Inferior parietal cortex (tissue), 1 donor: Measurements from ENCODE around the gene STT3A.
"Not testable (repeated sequence)": the region's sequence is repeated elsewhere in the genome, so short reads cannot be mapped to it uniquely, and the experiment has no call there.

Experiments
- DNase-seq: peaks from one replicate; pipeline ENCODE4 v3.0.0-alpha.2; 2016; ENCODE audit errors: extremely low spot score

Gene STT3A

GRCh38 chr11:125592305-125593113 lies at the start of gene STT3A:
Gene STT3A, plus strand, starts transcription at chr11:125592852. Its CDS starts 3,064 bp downstream, at chr11:125595916.
- DNase-seq = peak; percentile 100

- no peak for DNase-seq
These were observed 41.9 kb upstream of the STT3A start for GRCh38 chr11:125550780-125551179.

DNA sequence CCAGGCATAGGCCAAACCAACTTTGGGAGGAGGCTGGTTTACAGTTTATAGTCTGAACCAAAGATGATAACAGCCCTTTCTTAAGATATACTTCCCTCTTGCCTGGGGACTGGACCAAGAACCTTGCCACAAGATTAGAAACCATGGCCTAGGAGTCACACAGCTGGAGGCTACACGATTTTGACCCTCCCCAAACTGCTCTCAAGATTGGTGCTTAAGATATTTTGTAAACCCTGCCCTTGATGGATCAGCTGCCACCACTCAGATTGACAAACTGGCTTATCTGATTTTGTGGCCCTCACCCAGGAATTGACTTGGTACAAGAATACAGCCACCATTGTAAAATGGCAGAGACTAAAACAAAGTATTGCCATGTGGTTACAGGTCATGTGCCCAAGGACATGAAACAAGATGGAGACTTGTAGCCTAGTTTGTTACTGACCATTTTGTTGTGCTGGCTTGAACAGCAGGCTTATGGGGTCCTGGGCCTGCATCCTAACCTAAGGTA lies 40.8 kb upstream of the STT3A start:
- DNase-seq = no peak

GRCh38 chr11:125552927-125553326 lies 39.7 kb upstream of the STT3A start:
- DNase-seq = no peak

- DNase-seq = no peak
These were observed 39.3 kb upstream of the STT3A start for GRCh38 chr11:125553357-125553756.

DNA sequence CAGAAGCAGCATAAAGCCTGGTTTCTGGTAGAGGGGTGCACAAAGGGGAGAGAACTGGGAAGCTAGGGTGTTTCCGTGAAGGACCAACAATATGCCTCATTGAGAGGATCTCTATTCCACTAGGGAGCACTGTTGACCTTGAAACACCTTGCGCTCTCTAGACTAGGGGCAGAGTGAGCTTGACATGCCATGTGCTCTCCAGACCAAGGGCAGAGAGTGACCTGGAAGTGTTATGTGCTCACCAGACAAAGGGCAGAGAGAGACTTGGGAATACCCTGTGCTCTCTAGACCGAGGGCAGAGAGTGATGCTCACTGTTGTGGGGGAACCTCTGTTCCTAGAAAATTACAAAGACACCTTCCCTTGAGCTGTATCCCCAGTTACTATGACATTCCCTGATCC lies 38.6 kb upstream of the STT3A start:
- no peak for DNase-seq

- DNase-seq = no peak
These were observed 32.8 kb upstream of the STT3A start for GRCh38 chr11:125559888-125560287.

DNA sequence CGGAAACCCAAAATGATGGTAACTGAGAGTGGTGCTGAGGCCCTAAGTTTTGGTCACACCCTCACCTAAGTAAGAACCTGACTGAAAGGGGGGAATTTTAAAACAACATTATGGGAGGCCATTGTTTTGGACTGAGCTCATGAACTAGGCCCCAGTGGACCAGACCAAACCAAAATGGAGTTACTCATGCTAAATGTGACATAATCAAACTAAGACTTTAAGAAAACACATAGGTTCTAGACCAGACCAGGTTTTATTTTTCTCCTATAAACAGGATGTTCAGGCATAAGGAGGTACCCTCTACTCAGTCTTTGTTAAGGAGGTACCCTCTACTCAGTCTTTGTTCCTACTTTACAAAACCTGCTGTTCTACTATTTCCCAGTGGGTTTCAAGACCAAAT lies 30.7 kb upstream of the STT3A start:
- no peak for DNase-seq

- DNase-seq = no peak
These were observed 30.2 kb upstream of the STT3A start for GRCh38 chr11:125562430-125562829.

GRCh38 chr11:125564357-125564756 lies 28.3 kb upstream of the STT3A start:
- DNase-seq = no peak

DNA sequence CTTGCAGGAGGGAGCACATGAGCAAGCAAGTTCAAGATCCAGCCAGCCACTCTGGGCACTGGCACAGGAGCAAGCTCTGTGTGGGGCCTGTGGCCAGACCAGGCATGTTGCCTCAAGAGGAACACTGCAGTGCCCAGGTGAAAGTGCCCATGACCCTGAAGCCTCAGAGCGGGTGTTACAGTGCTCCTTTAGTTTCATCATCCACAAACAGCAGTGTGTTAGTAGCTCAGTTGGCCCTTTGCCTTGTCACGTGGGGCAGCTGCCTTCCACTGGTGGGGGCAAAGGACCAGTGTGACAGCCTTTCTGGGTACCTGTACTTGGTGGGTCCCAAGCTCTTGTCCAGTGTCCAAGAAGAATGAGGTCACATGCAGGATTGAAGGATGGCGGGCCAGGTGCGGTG lies 26.4 kb upstream of the STT3A start:
- no peak for DNase-seq

- peak; percentile 92 for DNase-seq
These were observed 23.4 kb upstream of the STT3A start, which contains the start of gene EI24 for GRCh38 chr11:125568970-125569914. Gene EI24, plus strand, starts transcription at chr11:125569477. Its CDS starts 3,051 bp downstream, at chr11:125572528.

GRCh38 chr11:125569915-125570621 lies 22.6 kb upstream of the STT3A start:
- no peak for DNase-seq

- DNase-seq = no peak
These were observed 21.7 kb upstream of the STT3A start for GRCh38 chr11:125570952-125571351.

DNA sequence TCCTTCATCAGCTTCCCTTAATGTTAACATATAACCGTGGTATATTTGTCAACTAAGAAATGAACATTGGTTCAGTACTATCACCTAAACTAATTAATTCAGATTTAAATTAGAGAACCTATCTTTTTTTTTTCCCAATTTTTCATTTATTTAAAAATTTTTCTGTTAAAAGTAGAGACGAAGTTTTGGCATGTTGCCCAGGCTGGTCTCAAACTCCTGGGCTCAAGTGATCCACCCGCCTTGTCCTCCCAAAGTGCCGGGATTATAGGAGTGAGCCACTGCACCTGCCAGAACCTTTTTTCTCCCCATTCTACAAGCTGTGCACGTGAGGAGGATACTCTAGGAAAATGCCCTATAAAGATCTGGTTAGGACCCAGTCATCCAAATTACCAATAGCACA lies 19.7 kb upstream of the STT3A start:
- no peak for DNase-seq

- DNase-seq = not testable (repeated sequence)
These were observed 15.5 kb upstream of the STT3A start for GRCh38 chr11:125577181-125577580.

DNA sequence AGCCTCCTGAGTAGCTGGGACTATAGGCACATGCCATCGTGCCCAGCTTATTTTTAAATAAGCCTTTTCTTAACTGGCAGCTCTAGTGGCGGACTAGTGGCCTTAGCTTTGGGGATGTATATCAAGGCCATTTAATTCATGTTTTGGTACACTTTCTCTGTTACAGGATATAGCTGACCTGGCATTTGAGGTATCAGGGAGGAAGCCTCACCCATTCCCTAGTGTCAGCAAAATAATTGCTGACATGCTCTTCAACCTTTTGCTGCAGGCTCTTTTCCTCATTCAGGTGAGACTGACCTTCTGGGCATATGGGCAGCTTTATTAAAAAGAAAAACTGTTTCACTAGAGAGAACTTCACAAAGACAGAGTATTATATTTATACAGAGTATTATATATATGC lies 13.9 kb upstream of the STT3A start:
- no peak for DNase-seq

DNA sequence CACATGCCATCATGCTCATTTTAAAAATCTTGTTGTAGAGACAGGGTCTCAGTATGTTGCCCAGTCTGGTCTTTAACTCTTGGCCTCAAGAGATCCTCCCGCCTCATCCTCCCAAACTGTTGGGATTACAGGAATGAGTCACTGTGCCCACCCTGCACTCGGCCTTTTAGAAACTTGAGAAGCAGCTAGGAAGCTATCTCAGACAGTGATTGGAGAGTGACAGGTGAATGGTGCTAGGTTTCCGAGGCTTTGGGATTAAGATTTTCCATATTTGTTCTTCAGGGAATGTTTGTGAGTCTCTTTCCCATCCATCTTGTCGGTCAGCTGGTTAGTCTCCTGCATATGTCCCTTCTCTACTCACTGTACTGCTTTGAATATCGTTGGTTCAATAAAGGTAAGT lies 12.8 kb upstream of the STT3A start:
- DNase-seq = no peak

DNA sequence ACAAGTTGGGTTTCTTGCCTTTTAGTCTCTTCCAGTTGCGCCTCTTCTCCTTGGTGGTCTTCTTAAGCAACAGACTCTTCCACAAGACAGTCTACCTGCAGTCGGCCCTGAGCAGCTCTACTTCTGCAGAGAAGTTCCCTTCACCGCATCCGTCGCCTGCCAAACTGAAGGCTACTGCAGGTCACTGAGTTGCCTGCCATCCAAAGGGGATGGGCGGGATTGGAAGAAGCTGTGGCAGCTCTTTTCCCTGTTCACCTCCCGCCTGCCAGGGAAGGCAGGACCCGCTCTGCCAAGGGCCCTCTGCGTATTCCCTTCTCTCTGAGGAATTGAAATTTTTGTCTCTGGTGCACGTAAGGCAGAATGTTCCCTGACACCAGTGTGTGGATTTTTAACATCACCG lies 9.2 kb upstream of the STT3A start:
- DNase-seq = no peak

- DNase-seq = no peak
These were observed 7.2 kb upstream of the STT3A start for GRCh38 chr11:125585487-125585886.

DNA sequence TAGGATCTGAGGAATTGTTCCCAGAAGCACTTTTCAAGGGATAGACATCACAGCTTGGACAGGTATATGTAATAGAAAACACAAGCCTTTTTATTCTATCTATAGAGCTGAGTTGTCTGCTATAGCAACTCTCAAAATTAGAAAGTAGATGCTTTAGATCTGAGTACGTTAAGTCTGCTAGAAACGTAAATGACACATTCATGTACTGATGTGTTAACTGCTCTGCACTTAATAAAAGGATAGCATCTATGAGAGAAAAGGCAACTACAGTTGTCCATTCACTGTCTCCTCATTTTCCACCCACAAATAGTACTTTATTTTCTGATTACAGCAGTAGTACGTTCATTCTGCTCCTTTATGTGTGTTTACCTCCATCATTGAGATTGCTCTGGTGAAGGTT lies 6.0 kb upstream of the STT3A start:
- DNase-seq = no peak

DNA sequence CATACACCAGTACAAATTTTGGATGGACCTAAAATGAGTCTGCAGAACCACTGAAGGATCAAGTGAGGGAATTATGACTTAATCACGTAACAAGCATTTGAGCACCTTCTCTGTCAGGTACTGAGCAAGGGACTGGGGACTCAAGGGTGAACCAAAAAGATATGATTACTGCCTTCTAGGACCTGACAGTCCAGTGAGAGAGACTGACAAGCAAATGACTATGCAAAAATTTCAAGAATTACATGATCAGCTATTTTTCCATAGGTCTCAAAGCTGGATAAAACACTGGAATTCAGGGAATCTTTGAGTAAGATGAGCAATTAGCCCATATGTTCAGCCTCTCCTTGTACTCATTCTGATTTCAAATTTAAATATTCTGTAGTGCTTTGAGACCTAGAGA lies 5.2 kb upstream of the STT3A start:
- DNase-seq = no peak
